HG03066 (cell line): Measurements from ENCODE around the gene PPP1R14B.
A peak's percentile ranks its signal among the peaks of the same experiment; 100 is the strongest.

Experiments used
- ATAC-seq: cut with Tn5 transposase; IDR thresholded peaks from one replicate; pipeline ENCODE4 v1.9.1; 2021; ENCODE audit warnings: low read depth; ENCODE audit not compliant: unreplicated experiment

The PPP1R14B gene, protein sequence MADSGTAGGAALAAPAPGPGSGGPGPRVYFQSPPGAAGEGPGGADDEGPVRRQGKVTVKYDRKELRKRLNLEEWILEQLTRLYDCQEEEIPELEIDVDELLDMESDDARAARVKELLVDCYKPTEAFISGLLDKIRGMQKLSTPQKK

DNA sequence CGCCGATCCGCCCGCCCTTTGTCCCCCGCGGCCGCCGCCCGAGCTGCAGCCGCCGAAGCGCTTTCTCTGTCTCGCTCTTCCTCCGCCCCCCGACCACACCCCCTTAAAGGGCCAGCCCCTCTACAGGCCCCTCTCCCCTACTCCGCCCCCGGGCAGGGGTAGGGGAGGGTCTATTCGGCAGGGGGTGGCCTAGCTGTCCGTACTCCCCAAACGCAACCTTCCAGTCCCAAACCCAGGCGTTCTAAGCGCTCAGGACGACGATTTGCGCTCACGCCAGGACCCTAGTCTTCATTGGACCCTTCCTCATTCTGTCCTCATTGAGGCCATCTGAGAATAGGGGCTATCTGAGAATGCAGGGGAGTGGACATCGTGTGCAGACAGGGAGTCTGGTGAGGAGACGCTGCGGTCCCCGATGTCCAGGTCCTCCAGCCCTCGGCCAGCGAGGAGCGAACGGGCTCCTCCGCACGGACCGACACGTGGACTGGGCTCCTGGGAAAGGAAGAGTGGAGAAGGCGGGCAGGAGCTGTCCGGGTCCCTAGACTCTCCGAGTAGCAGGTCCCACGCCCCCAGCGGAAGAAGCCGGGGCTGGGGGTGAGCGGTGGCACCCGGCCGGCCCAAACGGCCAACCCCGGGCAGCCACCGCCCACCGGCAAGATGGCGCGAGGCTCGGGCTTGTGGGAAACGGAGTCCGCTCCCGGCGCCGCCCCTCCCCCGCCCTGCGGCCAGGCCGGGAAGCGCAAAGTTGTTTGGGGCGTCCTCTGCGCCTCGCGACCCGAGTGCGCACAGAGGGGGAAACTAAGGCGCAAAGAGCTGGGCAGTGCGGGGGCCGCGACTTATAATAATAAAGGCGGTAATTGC is at the start of gene PPP1R14B:
PPP1R14B (minus strand) TSS at position 73 of the 858 bp plus-strand sequence. CDS start 270 bp downstream, outside the sequence.
- ATAC-seq, result no peak

DNA sequence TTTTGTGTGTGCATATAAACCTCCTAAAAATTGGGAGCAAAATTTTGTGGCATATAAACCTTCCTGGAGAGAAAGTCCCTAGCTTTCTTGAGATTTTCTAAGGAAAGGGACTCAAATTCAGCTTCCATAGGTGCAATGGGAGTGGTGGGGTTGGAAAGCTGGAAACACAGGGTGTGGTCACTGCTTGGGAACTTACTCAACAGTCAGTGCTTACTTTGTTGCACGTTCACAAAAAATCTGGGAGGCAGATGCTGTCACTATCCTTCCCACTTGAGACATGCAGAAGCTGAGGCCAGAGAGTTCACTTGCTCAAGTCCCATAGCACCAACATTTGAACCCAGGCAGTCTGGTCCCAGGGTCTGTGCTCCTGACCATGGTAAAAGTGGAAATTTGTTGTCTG is 49.5 kb upstream of the PPP1R14B start:
- ATAC-seq, result no peak

DNA sequence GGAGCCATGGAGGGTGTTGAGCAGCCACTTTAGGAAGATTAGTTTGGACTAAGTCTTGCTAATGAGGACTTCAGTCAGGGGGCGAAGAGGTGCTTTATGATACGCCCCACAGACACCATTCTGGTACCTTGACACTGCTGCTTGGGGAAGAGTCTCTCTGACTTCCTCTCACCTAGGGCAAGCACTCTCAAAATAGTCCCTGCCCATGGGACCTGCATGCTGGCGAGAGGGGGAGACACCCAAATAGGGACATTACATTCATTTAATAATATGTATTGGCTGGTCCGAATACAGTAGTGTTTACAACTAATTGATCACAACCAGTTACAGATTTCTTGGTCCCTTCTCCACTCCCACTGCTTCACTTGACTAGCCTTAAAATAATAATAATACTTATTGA is 49.0 kb upstream of the PPP1R14B start:
- ATAC-seq, result no peak

DNA sequence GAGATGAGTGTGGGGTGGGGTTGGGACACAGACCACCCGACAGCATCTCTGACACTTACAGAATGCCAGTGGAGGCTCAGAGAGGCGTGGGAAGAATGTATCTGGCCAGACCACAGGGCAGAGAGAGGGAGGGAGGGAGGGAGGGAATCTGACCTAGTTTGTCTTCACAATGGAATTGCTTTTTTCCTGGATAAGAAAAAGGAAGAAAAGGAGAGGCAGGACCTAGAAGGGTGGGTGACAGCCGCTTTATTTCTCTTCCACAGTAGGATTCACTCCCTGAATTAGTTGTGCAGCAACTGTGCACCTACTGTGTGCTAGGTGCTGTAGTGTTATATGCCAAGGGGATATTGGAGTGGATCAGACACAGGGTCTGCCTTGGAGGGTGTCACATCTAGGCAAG is 48.0 kb upstream of the PPP1R14B start:
- no peak for ATAC-seq

DNA sequence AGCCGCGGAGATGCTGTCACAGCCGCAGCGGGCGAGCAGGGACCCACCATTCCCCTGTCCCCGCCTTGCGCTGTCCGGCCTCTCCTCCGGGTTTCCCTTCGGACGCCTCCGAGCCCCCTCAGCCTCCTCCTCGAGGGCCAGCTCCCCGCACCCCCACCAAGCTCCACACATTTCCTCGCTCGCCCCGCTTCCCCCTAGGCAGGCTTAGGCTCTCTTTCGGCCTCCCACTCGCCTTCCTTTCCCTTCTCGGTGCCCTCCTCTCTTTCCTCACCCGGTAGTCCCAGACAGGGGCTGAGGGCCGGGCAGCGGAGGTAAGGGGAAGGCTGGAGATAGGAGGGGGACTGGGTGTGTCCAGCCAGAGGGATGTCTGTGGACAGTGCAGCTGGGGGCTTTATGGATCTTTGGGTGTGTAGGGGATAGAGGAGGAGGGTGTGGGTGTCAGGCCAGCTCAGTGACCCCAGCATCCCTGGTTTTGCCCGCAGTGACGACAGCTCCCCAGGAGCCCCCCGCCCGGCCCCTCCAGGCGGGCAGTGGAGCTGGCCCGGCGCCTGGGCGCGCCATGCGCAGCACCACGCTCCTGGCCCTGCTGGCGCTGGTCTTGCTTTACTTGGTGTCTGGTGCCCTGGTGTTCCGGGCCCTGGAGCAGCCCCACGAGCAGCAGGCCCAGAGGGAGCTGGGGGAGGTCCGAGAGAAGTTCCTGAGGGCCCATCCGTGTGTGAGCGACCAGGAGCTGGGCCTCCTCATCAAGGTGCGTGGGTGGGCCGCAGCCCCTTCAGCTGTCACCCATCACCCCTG is 45.9 kb upstream of the PPP1R14B start:
- no peak for ATAC-seq

DNA sequence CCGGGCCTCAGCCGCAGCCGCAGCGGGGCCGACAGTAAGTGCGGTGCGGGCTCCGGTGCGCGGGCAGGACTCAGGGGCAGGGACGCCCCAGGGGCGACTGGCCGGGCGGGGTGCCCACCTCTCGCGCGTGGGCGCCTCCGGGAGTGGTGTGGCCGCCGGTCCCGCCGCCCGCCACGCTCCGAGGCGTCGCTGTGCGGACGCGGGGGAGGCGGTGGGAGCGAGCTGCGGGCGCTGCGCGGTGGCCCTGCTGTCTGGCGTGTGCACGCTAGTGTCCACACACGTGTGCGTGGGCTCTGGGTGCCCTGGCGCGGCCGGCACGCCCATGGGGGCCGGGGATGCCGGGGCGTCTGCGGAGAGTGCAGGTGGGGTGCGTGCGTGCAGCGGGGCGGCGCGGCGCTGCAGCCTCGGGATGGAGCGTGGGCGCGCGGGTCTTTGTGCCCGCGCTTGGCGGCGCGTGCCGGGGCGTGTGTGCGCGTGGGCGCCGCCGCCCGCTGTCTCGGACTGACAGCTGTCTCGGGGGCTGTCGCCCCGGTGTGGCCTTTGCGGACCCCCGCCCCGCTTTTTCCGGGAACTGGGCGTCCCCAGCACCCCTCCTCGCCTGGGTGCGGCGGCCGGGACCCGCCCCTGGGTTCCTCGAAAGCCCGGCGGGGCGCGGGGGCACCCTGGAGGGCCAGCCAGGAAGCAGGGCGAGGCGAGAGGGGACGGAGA is 45.2 kb upstream of the PPP1R14B start:
- no peak for ATAC-seq

DNA sequence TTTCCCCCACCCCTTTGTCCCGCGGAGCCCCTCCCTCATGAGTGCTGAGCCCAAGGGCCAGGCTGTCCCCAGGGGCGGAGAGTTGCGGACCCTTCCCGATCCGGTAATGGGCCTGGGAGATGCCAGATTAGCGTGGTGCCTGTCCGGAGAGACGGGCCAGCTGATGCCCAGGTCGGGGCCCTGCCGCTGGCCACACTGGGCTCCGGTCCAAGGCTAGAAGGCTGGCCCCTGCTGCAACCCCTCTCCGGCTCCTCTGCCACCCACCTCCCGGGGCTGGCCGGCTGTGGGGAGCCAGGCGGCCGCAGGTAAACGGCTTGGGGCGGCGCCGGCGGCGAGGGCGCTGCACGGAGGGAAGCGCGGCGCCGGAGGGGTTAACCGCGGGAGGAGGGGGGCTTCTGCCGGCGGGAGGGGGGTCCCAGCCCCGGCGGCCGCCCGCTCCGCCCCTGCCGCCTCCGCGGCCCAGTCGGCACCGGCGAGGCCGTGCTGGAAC is 44.6 kb upstream of the PPP1R14B start, which contains the start of gene KCNK4:
KCNK4 (plus strand) TSS at position 41 of the 490 bp plus-strand sequence. CDS start 1,717 bp downstream, outside the sequence.
- ATAC-seq, result no peak

DNA sequence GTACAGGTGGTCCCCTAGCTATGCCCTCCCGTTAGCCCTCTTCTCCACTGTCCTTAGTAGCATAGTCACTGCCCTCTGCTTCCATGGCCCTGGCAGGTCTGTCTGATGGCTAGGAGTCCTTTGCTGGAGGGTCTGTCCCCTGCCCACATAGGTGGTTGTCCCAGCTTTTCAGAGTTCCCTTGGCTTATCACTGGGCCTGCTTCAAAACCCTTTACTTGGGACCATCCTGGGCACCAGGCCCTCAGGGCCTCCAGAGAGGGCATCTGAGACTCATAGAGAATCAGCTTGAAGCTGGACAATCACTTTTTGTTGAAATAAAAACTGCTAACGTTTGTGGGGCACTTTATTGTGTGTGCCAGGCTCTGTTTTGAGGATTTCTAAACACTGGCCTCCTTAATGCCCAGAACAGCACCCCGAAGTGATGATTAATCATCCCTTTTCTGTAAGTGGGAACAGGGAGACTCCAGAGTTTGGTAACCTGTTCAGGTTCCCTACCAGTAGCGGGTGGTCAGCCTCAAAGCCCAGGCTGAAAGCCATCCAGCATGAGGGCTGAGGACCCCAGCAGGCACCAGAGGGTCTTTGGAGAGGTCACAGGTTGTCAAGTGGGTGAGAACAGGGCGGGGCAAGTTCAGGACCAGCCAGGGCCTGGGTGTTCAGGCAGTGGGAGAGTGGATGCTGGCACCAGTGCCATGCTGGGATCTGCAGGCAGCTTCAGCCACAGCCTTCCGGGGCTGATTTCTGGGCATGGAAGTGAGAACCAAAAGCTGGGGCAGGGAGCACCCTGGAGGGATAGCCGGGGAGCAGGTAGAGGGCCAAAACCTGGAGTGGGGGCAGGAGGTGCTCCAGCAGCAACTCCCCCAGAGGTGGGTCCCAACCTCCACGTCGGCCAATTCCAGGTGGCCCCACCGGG is 43.9 kb upstream of the PPP1R14B start:
- no peak for ATAC-seq

DNA sequence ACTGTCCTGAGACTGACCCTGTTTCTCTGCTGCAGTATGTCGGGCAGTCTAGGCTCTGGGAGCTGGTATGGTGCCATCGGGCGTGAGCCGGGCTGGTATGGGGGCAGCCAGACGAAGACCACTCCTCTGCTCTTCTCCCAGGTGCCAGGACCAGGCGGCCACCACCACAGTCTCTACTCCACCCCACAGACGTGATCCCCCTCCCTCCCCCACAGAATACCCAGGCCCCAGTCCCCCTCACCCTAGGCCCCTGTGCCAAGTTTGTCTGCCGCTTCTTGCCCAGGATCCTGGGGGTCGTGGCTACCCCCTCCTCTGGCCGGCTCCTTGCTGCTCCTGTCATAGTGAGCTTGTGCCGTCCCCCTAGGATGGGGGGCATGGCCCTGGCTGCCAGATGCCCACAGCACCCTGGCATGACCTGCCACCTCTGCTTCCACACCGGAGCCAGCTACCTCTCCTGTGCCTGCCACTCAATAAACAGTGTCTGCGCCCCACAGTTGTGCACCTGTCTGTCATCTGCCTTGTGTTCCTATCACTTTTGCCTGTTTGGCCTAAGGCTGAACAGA is 42.3 kb upstream of the PPP1R14B start:
- ATAC-seq, result no peak

DNA sequence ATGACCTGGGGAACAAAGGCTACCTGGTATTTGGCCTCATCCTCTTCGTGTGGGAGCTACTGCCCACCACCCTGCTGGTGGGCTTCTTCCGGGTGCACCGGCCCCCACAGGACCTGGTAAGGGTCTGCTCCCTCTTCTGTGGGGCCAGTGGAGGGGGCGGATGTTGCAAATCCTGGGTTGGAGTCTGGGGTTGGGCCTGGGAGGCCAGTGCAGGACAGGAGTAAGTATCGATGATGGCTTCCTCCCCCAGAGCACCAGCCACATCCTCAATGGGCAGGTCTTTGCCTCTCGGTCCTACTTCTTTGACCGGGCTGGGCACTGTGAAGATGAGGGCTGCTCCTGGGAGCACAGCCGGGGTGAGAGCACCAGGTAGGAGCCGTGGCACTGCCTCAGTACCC is 41.6 kb upstream of the PPP1R14B start:
- no peak for ATAC-seq

DNA sequence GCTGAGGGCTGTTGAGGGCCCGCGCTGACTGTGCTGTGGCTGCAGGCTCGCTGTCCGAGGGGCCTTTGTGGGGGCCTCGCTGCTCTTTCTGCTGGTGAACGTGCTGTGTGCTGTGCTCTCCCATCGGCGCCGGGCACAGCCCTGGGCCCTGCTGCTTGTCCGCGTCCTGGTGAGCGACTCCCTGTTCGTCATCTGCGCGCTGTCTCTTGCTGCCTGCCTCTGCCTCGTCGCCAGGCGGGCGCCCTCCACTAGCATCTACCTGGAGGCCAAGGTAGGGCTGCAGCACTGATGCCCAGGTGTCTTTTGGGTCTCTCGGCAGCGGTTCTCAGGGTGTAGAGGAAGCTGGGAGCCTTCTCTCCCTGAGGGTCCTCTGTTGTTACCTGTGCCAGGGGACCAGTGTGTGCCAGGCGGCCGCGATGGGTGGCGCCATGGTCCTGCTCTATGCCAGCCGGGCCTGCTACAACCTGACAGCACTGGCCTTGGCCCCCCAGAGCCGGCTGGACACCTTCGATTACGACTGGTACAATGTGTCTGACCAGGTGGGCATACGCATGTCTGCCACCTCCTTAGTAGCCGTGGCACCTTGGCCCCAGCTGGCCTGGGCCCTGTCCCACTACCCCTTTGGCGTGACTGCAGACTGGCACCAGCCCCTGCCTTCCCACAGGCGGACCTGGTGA is 41.1 kb upstream of the PPP1R14B start:
- ATAC-seq, result no peak

DNA sequence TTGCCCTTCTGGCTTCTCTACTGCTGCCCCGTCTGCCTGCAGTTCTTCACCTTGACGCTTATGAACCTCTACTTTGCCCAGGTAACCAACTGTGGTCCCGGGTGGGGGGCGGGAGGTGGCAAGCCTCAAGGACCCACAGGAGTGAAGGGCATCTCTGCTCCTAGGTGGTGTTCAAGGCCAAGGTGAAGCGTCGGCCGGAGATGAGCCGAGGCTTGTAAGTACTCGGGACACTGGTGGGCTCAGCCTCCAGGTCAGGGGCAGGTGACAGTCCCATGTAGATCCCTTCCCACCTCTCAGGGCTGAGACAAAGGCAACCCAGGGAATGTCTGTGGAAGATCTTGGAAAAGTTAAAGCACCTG is 40.0 kb upstream of the PPP1R14B start:
- ATAC-seq, result no peak

DNA sequence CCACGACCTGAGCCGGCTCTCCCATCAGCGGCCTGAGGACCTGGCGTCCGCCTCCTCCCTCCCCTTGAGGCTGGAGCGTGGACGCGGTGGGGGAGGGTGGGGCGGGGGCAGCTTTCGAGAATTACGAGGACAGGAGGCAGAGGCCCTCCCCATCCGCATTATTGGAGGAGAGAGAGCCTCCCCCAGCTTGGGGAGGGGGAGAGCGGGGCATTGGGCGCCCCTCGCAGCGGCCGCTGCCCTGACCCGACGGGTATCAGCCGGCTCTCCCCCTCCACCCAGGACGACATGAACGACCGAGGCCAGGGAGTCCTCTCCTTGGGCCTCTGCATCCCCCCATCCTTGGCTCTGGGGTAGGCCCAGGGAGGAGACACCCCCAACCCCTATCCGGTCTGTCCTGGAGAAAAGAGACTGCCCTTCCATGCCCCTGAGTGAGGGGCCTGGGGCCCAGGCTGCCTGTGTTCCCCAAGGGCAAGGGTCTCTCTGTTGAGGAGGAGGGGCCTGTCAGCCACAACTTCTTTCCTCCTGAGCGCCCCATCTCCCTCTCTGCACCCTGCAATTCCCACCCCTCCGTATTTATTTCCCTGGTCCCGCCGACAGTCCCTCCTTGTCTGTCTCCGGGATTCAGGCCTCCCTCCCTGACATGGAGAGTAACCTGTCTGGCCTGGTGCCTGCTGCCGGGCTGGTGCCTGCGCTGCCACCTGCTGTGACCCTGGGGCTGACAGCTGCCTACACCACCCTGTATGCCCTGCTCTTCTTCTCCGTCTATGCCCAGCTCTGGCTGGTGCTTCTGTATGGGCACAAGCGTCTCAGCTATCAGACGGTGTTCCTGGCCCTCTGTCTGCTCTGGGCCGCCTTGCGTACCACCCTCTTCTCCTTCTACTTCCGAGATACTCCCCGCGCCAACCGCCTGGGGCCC is 39.4 kb upstream of the PPP1R14B start:
- no peak for ATAC-seq

DNA sequence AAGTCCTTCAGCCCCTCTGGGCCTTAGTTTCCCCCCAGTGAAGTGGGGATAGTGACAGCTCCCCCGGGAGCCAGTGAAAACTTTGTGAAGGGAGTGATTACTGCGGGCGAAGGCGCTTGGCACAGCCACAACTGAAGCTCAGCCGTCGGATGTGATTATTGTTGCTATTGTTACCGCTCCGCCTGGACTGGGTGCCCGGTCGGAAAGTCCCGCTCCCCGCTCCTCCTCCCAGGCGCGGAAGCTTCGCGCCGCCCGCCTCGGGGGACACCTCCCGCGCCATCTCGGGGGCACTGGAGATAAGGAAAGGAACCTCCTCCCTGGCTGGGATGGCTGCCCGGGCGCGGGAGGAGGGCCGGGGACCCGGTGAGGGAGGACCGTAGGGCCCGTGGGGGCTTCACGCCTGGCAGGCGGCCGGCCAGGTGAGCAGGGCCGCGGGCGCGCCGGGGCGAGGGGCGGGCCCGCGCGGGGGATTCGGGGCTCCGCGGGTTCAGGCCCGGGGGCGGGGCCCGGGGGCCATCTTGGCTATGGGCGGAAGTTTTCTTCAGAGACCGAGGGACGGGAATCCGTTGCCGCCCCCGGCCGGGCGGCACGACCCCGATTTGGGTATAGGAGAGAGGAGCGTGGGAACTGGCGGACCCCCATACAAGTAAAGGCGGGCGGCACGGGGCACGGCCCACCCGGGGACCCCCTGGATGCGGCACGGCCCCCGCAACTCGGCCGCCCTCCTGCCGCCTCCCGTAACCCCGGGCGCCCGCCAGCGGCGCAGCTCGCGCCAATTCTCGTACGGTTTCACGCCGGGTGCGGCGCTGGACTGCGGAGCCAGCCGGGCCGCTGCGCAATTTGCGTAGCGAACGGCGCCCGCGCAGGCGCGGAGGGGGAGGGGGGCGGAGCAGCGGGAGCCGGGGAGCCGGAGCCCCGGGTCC is 38.5 kb upstream of the PPP1R14B start, which contains the start of gene GPR137:
GPR137 (plus strand) TSS at position 887 of the 923 bp plus-strand sequence. CDS start 677 bp downstream, outside the sequence.
- ATAC-seq, result peak; percentile 45

DNA sequence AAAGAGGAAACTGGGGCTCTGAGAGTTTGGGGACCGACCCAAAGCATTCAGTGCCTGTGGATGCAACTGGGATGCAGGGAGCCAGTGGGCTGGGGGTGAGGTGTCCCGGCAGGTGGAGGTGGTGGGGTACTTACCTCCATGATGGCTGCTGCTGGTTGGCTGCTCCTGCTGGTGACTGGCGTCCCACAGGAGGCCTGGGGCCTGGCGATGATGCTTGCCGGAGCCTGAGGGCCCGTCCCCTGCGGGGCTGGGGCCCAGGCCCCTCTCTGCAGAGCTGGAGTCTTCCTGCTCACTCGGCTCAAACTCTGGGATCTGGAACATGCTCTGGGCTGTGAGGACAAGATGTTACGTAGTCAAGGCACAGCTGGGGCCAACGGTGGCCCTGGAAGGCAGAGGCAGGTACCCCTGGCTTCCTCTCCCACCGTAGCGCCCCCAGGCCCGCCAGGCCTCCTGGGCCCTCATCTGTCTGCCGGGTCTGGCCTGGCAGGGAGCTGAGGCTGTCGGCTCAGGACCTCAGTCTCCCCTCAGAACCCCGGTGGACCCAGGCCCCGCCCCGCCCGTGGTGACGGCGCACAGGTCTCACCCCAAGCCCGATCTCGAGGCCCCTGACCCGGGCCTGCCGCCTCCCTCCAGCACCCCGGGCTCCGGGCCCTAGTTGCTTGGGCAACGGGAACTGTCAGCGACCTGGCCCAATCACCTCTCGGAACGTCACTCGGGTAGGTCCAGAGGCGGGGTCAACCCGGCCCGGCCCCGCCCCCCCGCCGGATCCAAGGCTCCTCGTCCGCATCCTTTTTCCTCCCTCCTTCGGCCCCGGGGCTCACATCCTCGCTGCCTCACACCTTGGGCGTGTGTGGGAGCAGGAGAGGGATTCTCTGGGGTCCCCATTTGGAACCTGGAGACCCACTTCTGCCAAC is 37.6 kb upstream of the PPP1R14B start, which contains the start of gene BAD:
BAD (minus strand) TSS at position 618 of the 914 bp plus-strand sequence; CDS start at position 321, 297 bp downstream.
- peak; percentile 81 for ATAC-seq
